Adipocyte (in vitro differentiated cells): ENCODE results near the gene NEDD4L.

Source experiments
- DNase-seq: peaks from one replicate; pipeline ENCODE4 v3.0.0-alpha.2; 2015; ENCODE audit warnings: low read depth
- H3K27me3 ChIP-seq: replicated peaks from 2 replicates; pipeline ENCODE4 v1.7.0; 2013; ENCODE audit warnings: mild to moderate bottlenecking, low read length, moderate library complexity; ENCODE audit not compliant: control insufficient read depth, insufficient read depth
- H3K36me3 ChIP-seq: 2 replicates; pipeline ENCODE4 v1.7.0; 2013; ENCODE audit warnings: low read length, mild to moderate bottlenecking, moderate library complexity; ENCODE audit not compliant: control insufficient read depth, insufficient read depth, severe bottlenecking
- H3K4me1 ChIP-seq: 2 replicates; pipeline ENCODE4 v1.7.0; 2013; ENCODE audit warnings: mild to moderate bottlenecking, low read length, moderate library complexity; ENCODE audit not compliant: control insufficient read depth, insufficient read depth
- H3K4me3 ChIP-seq: 2 replicates; pipeline ENCODE4 v1.7.0; 2013; ENCODE audit warnings: mild to moderate bottlenecking, low read length, moderate library complexity
- H3K9ac ChIP-seq: 2 replicates; pipeline ENCODE4 v1.7.0; 2013; ENCODE audit warnings: mild to moderate bottlenecking, low read length, moderate library complexity
- H3K9me3 ChIP-seq: 2 replicates; pipeline ENCODE4 v1.7.0; 2013; ENCODE audit warnings: mild to moderate bottlenecking, low read length, moderate library complexity; ENCODE audit not compliant: control insufficient read depth

The NEDD4L gene

DNA sequence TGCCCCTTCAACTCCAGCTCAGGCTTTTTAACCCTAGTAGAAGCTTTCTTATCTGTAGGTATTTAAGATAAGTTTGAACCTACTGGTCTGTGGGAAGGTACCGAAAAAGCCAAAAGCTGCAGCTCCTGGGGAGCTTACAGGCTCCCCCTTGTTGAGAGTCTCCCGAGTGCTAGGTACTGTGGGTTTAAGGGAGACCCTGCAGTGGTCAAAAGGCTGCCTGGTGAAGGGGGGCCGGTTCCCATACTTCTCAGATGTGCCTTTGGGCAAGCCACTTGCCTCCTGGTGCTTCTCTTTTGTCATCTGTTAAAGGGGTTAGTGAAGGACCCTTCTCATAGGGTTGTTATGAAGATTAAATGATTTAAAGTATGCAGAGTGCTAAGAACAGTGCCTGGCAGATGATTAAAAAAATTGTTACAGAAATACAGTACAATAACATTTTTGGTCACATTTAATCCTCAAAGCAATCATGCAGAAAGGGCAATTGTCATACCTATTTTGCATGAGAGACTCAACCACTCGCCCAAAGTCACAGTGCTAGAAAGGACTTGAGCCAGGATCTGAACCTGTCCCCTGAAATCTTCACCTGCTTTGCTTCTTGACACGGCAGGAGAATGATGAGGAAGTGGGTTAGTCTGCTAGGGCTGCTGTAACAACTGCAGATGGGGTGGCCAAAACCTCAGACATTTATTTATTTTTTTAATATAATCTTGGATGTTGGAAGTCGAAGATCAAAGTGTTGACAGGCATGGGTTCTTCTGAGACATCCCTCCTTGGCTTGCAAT lies 62.5 kb downstream of the NEDD4L start:
- H3K27me3 ChIP-seq = no peaks in the 10 kb centered on the region
- H3K4me3 ChIP-seq = no peak overlapping the region
- no peaks in the 10 kb centered on the region for H3K36me3 ChIP-seq
- H3K9ac ChIP-seq = no peak overlapping the region
- no peaks in the 10 kb centered on the region for H3K4me1 ChIP-seq
- no peaks in the 10 kb centered on the region for H3K9me3 ChIP-seq
- DNase-seq = no peak

DNA sequence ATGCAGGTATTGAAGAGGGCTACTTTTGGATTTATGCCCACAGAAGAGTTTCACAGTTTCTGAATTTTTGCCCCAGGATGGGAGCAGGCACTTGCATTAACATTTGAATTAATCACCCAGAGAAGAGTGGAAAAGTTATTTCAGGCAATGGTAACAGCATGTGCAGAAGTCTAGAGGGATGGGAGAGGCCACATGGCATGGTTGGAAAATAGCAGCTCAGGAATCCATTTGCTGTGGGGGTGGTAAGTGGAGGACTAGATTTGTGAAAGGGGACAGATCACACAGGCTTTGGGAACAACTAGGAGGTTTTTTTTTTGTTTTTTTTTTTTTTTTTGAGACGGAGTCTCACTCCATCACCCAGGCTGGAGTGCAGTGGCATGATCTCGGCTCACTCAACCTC lies 65.2 kb downstream of the NEDD4L start:
- no peak for DNase-seq
- Histone ChIP-seq H3K4me1 (no peaks in the 10 kb centered on the region), H3K9ac (no peak overlapping the region), H3K9me3 (no peaks in the 10 kb centered on the region), H3K27me3 (no peaks in the 10 kb centered on the region), H3K36me3 (no peaks in the 10 kb centered on the region), H3K4me3 (no peak overlapping the region)

DNA sequence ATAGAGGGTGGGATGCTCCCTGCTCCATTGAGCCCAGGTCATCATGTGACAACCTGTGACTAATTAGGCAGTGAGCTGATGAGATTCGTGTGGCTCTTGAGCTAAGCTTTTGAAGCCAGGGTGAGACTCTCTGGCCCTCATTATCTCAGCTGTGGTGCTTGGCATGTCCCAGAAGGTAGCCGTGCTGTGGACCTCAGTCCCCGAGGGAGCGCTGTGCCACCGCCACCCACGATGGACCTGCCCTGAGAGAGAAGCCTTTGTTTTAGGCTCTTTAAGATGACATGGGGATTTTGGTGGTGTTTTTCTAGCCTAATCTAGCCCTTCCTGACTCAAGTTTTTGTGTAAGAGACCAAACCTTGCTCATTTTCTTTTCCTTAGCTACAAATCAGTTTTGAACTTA lies 66.4 kb downstream of the NEDD4L start:
- Histone ChIP-seq H3K4me1 (peaks cover 1% of the 10 kb centered on the region), H3K4me3 (no peak overlapping the region), H3K9me3 (no peaks in the 10 kb centered on the region), H3K27me3 (no peaks in the 10 kb centered on the region), H3K36me3 (no peaks in the 10 kb centered on the region), H3K9ac (no peak overlapping the region)
- DNase-seq = no peak

DNA sequence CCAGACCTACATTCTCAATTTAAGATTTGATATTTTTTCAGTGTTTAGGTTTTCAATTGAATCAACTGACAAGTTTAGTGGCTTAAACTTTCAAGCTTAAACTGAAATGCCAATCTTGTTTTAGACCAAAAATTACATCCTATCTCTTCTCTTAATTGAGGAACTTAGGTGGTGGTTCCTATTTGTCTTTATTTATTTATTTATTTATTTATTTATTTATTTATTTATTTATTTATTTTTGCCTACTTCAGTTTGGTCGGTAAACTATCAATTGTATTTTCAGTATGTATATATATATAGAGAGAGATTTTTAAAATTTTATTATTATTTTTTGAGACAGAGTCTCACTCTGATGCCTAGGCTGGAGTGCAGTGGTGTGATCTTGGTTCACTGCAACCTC lies 68.1 kb downstream of the NEDD4L start:
- H3K36me3 ChIP-seq = no peaks in the 10 kb centered on the region
- H3K9ac ChIP-seq = no peak overlapping the region
- no peak for DNase-seq
- no peaks in the 10 kb centered on the region for H3K27me3 ChIP-seq
- peaks cover 5% of the 10 kb centered on the region for H3K4me1 ChIP-seq
- no peaks in the 10 kb centered on the region for H3K9me3 ChIP-seq
- no peak overlapping the region for H3K4me3 ChIP-seq

DNA sequence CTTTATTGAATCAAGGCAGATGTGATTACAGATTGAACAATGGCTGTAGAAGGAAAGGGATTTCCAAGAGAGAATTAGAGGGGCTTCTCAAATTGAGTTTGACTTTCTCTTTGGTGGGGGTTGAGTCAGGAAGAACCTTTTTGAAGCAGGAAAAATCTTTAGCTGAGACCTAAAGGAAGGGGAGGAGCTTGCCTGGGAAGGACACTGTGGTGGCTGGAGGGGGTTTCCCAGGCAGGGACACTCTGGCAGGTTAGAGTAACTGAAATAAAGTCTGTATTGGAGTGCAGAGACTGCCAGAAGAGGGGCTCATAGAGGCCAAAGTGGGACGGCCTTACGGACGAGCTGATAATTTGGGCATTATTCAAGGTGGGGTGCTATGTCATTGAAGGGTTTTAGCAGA lies 69.3 kb downstream of the NEDD4L start:
- H3K4me3 ChIP-seq = no peak overlapping the region
- peaks cover 14% of the 10 kb centered on the region for H3K4me1 ChIP-seq
- no peaks in the 10 kb centered on the region for H3K27me3 ChIP-seq

DNA sequence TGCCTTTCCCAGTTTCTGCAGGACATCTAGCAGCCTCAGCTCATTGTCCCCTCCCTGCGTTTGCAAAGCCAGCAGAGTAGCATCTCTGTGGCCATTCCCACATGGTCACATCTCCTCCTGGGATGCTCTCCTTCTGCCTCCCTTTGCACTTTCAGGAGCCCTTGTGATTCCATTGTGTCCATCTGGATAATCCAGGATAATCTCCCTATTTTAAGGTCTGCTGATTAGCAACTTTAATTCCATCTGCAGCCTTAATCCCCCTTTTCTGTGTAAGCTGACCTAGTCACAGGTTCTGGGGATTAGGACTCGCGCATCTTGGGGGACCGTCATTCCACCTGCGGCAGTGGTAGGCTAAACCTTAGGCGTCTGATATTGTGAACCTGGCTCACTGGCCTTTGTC lies 70.7 kb downstream of the NEDD4L start:
- Histone ChIP-seq H3K4me1 (peaks cover 15% of the 10 kb centered on the region), H3K4me3 (no peak overlapping the region), H3K9ac (no peak overlapping the region), H3K36me3 (no peaks in the 10 kb centered on the region), H3K9me3 (no peaks in the 10 kb centered on the region), H3K27me3 (no peaks in the 10 kb centered on the region)
- DNase-seq = no peak

More for the DNA sequence above, 69.3 kb downstream of the NEDD4L start:
- H3K9me3 ChIP-seq = no peaks in the 10 kb centered on the region
- H3K9ac ChIP-seq = no peak overlapping the region
- H3K36me3 ChIP-seq = no peaks in the 10 kb centered on the region
- DNase-seq = no peak

DNA sequence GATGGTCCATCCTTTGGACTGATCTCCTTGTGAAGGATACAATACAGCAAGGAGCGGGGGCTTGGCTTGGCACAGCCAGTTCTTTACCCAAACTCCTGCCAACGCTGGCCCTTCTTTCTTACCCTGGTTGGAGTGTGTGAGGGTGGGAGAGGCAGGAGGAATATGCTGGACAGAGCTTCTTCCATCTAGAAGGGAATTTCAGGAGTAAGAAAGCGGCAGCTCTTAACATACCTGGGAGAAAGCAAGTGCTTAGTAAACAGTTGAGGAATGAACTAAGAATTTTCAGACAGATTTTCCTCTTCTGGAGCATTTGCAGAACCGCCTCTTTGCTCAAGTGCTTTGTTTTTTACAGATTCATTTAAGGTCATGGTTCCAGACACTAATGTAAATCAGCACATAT lies 72.8 kb downstream of the NEDD4L start:
- no peak for DNase-seq
- H3K9ac ChIP-seq = no peak overlapping the region
- peaks cover 15% of the 10 kb centered on the region for H3K4me1 ChIP-seq
- no peaks in the 10 kb centered on the region for H3K27me3 ChIP-seq
- H3K36me3 ChIP-seq = no peaks in the 10 kb centered on the region
- H3K9me3 ChIP-seq = no peaks in the 10 kb centered on the region
- no peak overlapping the region for H3K4me3 ChIP-seq

DNA sequence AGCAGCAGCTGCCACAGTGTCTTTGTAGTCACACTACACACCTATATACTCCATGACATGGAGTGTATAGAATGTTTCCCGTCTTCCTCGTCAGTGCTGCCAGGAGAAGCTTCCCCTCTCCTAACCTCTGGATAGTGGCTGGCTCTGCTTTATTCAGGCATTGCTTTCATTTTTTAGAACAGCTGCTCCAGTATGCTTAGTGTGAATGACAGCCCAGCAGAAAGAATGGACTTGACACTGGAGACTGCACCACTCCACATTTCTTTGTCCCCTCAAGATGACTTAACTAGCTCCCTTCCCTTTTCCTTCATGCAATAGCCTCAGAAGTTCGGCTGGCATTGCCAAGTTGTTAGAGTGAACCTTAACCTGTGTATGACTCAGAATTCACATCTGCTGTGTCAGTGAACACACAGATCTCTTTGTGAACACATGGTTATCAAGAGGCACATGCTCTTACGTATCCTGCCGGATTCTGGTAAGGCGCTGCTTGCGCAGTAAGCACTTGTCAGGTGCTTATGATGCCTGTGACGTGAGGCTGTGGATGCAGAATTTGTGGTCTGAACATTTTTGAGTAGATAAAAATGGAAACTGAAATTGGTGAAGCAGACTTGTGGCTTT lies 73.9 kb downstream of the NEDD4L start:
- Histone ChIP-seq H3K9ac (no peak overlapping the region), H3K27me3 (no peaks in the 10 kb centered on the region), H3K4me1 (peaks cover 15% of the 10 kb centered on the region), H3K4me3 (no peak overlapping the region), H3K9me3 (no peaks in the 10 kb centered on the region), H3K36me3 (no peaks in the 10 kb centered on the region)
- DNase-seq = peak; percentile 75

DNA sequence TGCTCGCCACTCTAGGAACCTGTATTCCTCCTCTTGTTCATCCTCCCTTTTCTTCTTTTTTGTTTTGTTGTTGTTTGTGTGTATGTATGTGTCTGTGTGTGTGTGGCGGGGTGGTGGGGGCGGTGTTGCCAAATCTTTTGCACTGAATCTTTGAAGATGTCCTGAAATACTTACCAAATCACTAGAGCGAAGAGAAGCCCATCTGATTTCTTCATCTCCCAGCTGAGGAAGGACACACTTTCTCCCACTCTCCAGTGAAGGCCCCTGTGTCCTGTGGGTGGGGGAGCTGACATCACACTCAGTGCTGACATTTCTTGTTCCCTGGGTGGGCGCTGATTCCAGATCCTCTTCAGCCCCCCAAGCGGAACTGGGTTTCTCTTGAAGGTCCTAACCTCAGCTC lies 74.5 kb downstream of the NEDD4L start:
- Histone ChIP-seq H3K36me3 (no peaks in the 10 kb centered on the region), H3K9me3 (no peaks in the 10 kb centered on the region), H3K9ac (no peak overlapping the region), H3K27me3 (no peaks in the 10 kb centered on the region), H3K4me1 (peaks cover 15% of the 10 kb centered on the region), H3K4me3 (no peak overlapping the region)
- DNase-seq = no peak

DNA sequence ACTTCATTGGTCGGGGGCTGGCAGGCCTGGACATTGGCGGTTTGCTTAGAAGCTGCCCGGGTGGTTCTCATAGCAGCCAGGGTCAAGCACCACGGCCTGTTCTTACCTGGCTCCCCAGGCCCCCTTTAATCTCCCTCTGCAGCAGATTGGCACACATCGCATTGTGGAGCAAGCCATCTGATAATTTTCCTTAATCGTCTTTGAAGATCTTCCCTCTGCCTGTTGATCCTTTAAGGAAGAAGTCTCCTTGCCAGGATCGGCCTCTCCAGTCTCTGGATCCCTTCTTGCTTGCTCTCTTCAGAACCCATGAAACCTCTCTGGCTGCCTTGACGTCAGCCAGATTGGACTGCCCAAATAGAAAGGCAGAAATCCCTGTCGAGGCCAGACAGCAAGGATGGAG lies 75.8 kb downstream of the NEDD4L start:
- Histone ChIP-seq H3K36me3 (no peaks in the 10 kb centered on the region), H3K9ac (no peak overlapping the region), H3K4me3 (no peak overlapping the region), H3K9me3 (no peaks in the 10 kb centered on the region), H3K27me3 (no peaks in the 10 kb centered on the region), H3K4me1 (peaks cover 15% of the 10 kb centered on the region)
- DNase-seq = no peak

DNA sequence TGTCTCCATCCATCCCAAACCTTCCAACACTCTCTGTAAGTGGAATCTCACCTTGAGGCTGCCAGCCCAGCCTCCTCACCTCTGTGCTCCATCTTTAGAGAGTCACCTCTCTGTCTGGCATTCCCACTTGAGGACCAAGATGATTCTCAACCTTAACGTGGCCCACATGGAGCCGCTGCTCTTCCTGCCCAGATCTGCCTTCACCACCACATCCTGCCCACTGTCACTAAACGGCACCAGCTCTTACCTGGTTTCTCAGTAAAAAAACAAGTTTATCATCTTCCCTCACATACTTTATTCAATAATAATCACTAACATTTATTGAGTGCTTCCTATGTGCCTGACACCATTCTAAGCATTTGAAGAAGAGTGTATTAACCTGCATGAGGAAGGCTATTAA lies 80.4 kb downstream of the NEDD4L start:
- Histone ChIP-seq H3K27me3 (no peaks in the 10 kb centered on the region), H3K9me3 (no peaks in the 10 kb centered on the region), H3K9ac (no peak overlapping the region), H3K4me1 (no peaks in the 10 kb centered on the region), H3K36me3 (no peaks in the 10 kb centered on the region), H3K4me3 (no peak overlapping the region)
- no peak for DNase-seq

DNA sequence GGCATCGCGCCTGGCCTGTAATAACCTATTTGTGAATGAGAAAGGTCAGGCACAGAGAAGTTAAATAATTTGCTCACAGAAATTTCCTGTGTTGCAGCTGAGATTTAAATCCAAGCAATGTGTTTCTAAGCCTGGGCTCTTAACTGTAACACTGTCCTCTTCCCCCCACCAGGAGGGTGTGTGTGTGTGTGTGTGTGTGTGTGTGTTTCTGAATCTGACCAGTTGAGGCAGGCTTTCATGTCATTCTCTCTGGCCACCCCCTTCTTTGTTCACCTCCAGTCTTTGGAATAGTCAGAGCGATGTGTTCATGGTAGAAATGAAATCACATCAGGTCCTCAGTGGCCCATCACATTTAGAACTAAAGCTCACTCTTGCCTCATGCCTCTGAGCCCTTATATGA lies 81.2 kb downstream of the NEDD4L start:
- Histone ChIP-seq H3K4me3 (no peak overlapping the region), H3K27me3 (no peaks in the 10 kb centered on the region), H3K4me1 (no peaks in the 10 kb centered on the region), H3K9me3 (no peaks in the 10 kb centered on the region), H3K36me3 (no peaks in the 10 kb centered on the region), H3K9ac (no peak overlapping the region)
- DNase-seq = no peak
